Gastrocnemius medialis (tissue), 4 donors: Measurements from ENCODE around the gene HS3ST5.

Source experiments
- CTCF ChIP-seq, 5 experiments: fragments of 450-650 bp in 3 of 5; fragments of 200-600 bp in 2 of 5; sonication (generic) in 2 of 5; IDR thresholded peaks in 4 of 5; conservative IDR thresholded peaks in 1 of 5; 1 replicate in 4 of 5; 2 replicates in 1 of 5; pipeline ENCODE4 v1.5.1; 2016 to 2019; ENCODE audit warnings: antibody characterized with exemption in 5 of 5, mild to moderate bottlenecking in 3 of 5, moderate library complexity in 3 of 5
- POLR2A ChIP-seq, 2 donors: fragments of 450-650 bp; IDR thresholded peaks; one replicate each; pipeline ENCODE4 v1.6.1; 2017; ENCODE audit warnings: antibody characterized with exemption in 2 of 2, mild to moderate bottlenecking in 2 of 2, moderate library complexity in 2 of 2

GRCh38 chr6:114075300-114075699 is 267.5 kb downstream of the HS3ST5 start:
- TF ChIP-seq CTCF (IDR thresholded peaks at IDR 0.05 in 4 of 5, conservative IDR thresholded peaks at IDR 0.05 in 1 of 5): no peak
- no peak for TF ChIP-seq POLR2A (IDR thresholded peaks at IDR 0.05)
